ENCODE results near the gene CDK14. TPM values are rescaled to one million over a fixed set of nuclear protein-coding genes. Genes with fewer than 3 reads are reported as not detected.
A peak's percentile ranks its signal among the peaks of the same experiment; 100 is the strongest.

CDK14 gene
- total and polyA plus RNA-seq, 2 donors (not counting 1 experiment from before 2014, with no cell fraction given) = 42.1 to 167 TPM

DNA sequence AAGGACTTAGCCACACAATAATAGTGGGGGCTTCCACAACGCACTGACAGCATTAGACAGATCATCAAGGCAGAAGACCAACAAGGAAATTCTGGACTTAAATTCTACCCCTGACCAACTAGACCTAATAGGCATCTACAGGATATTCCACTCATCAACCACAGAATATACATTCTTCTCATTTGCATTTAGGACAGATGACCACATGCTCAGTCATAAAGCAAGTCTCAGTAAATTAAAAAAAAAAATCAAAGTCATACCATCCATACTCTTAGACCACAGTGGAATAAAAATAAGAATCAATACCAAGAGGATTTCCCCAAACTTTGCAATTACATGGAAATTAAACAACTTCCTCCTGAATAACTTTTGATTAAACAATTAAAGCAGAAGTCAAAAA is 155.9 kb downstream of the CDK14 start:
- Mint-ChIP-seq H3K4me3 (no peak overlapping the region), H3K27ac (no peak overlapping the region), H3K9me3 (ENCODE audit: insufficient read depth) (peaks cover 4% of the 10 kb centered on the region), H3K4me1 (peaks cover 81% of the 10 kb centered on the region), H3K27me3 (no peaks in the 10 kb centered on the region)
- H3K4me3 ChIP-seq (ENCODE audit: control extremely low read depth in 1 of 5, extremely low read depth in 1 of 5, insufficient read depth in 1 of 5, low read depth in 2 of 5, low read length in 4 of 5) = no peak overlapping the region
- ChIA-PET CTCF (no interaction called here), POLR2A (no interaction called here)
- peaks cover 91% of the 10 kb centered on the region for H3K79me2 ChIP-seq (ENCODE audit: control insufficient read depth, insufficient read depth, low read length)
- WGBS (ENCODE audit: insufficient coverage) = 63% methylated on average over 1 of the region's 1 CpG
- H3K36me3 ChIP-seq (replicated peaks in 1 of 2; ENCODE audit: control extremely low read depth in 1 of 2, control insufficient read depth in 1 of 2, extremely low read depth in 1 of 2, insufficient read depth in 2 of 2, low read length in 1 of 2) = peaks cover 1 to 14% of the 10 kb centered on the region in 2 experiments
- H3K27me3 ChIP-seq (replicated peaks in 1 of 4; ENCODE audit: control extremely low read depth in 1 of 4, control insufficient read depth in 3 of 4, insufficient read depth in 4 of 4, low read length in 3 of 4) = no peaks in the 10 kb centered on the region
- H4K20me1 ChIP-seq (ENCODE audit: control insufficient read depth, insufficient read depth, low read length, poor library complexity, severe bottlenecking) = no peaks in the 10 kb centered on the region
- intact Hi-C loops (cut with micrococcal nuclease) = no loop called here
- ATAC-seq (ENCODE audit: low read depth) = no peak
- H3K4me2 ChIP-seq (replicated peaks; ENCODE audit: low read depth, low read length, poor library complexity, severe bottlenecking) = no peak overlapping the region
- H3K9me3 ChIP-seq (ENCODE audit: control extremely low read depth in 1 of 3, control insufficient read depth in 2 of 3, insufficient read depth in 1 of 3, low read length in 2 of 3) = no peaks in the 10 kb centered on the region
- H2AFZ ChIP-seq (ENCODE audit: insufficient read depth, low read depth, low read length, poor library complexity, severe bottlenecking) = no peak overlapping the region
- no peak for TF ChIP-seq EZH2 (IDR thresholded peaks at IDR 0.05; ENCODE audit: borderline replicate concordance, insufficient read depth, low read depth, low read length, poor library complexity, severe bottlenecking)
- TF ChIP-seq, protein P1, sequence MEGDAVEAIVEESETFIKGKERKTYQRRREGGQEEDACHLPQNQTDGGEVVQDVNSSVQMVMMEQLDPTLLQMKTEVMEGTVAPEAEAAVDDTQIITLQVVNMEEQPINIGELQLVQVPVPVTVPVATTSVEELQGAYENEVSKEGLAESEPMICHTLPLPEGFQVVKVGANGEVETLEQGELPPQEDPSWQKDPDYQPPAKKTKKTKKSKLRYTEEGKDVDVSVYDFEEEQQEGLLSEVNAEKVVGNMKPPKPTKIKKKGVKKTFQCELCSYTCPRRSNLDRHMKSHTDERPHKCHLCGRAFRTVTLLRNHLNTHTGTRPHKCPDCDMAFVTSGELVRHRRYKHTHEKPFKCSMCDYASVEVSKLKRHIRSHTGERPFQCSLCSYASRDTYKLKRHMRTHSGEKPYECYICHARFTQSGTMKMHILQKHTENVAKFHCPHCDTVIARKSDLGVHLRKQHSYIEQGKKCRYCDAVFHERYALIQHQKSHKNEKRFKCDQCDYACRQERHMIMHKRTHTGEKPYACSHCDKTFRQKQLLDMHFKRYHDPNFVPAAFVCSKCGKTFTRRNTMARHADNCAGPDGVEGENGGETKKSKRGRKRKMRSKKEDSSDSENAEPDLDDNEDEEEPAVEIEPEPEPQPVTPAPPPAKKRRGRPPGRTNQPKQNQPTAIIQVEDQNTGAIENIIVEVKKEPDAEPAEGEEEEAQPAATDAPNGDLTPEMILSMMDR (IDR thresholded peaks at IDR 0.05) = no peak
- DNase-seq = no peak
- no peak overlapping the region for H3K27ac ChIP-seq (ENCODE audit: low read length in 2 of 2)
- H3K4me1 ChIP-seq (ENCODE audit: control insufficient read depth in 2 of 2, insufficient read depth in 2 of 2, low read length in 2 of 2) = peaks cover 37 to 47% of the 10 kb centered on the region in 2 donors
- no peak overlapping the region for H3K9ac ChIP-seq (ENCODE audit: low read length)

DNA sequence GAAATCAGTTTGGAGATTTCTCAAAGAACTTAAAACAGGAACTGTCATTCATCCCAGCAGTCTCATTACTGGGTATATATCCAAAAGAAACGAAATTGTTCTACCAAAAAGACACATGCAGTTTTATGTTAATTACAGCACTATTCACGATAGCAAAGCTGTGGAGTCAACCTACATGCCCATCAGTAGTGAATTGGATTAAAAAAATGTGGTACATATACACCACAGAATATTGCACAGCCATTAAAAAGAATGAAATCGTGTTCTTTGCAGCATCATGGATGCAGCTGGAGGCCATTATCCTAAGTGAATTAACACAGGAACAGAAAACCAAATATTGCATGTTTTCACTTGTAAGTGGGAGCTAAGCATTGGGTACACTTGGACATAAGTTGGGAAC is 158.9 kb downstream of the CDK14 start:
- Histone ChIP-seq H4K20me1 (ENCODE audit: control insufficient read depth, insufficient read depth, low read length, poor library complexity, severe bottlenecking) (no peaks in the 10 kb centered on the region), H3K9me3 (ENCODE audit: control extremely low read depth in 1 of 3, control insufficient read depth in 2 of 3, insufficient read depth in 1 of 3, low read length in 2 of 3) (peaks cover 0 to 4% (median 2%) of the 10 kb centered on the region in 3 donors), H3K79me2 (ENCODE audit: control insufficient read depth, insufficient read depth, low read length) (peaks cover 79% of the 10 kb centered on the region), H3K27me3 (replicated peaks in 1 of 4; ENCODE audit: control extremely low read depth in 1 of 4, control insufficient read depth in 3 of 4, insufficient read depth in 4 of 4, low read length in 3 of 4) (no peaks in the 10 kb centered on the region), H3K9ac (ENCODE audit: low read length) (no peak overlapping the region), H3K36me3 (replicated peaks in 1 of 2; ENCODE audit: control extremely low read depth in 1 of 2, control insufficient read depth in 1 of 2, extremely low read depth in 1 of 2, insufficient read depth in 2 of 2, low read length in 1 of 2) (peaks cover 3 to 5% of the 10 kb centered on the region in 2 experiments), H3K4me3 (ENCODE audit: control extremely low read depth in 1 of 5, extremely low read depth in 1 of 5, insufficient read depth in 1 of 5, low read depth in 2 of 5, low read length in 4 of 5) (no peak overlapping the region), H3K4me1 (ENCODE audit: control insufficient read depth in 2 of 2, insufficient read depth in 2 of 2, low read length in 2 of 2) (peaks cover 52 to 61% of the 10 kb centered on the region in 2 donors), H2AFZ (ENCODE audit: insufficient read depth, low read depth, low read length, poor library complexity, severe bottlenecking) (no peak overlapping the region), H3K4me2 (replicated peaks; ENCODE audit: low read depth, low read length, poor library complexity, severe bottlenecking) (no peak overlapping the region), H3K27ac (ENCODE audit: low read length in 2 of 2) (no peak overlapping the region)
- Mint-ChIP-seq H3K9me3 (ENCODE audit: insufficient read depth) (peaks cover 4% of the 10 kb centered on the region), H3K4me3 (peak overlapping the region; percentile 52), H3K27ac (peak overlapping the region; percentile 21), H3K4me1 (peaks cover 79% of the 10 kb centered on the region), H3K27me3 (no peaks in the 10 kb centered on the region)
- no peak for ATAC-seq (ENCODE audit: low read depth)
- ChIA-PET CTCF (no interaction called here), POLR2A (no interaction called here)
- no peak for TF ChIP-seq EZH2 (IDR thresholded peaks at IDR 0.05; ENCODE audit: borderline replicate concordance, insufficient read depth, low read depth, low read length, poor library complexity, severe bottlenecking)
- TF ChIP-seq, protein P1 (IDR thresholded peaks at IDR 0.05) = no peak
- no peak for DNase-seq
- WGBS (ENCODE audit: insufficient coverage) = no CpG with 5 or more reads among the region's 3 CpGs
- intact Hi-C loops (cut with micrococcal nuclease) = no loop called here
